Liver (tissue), 9 donors: ENCODE results near the gene CFAP206. TPM values are rescaled to one million over a fixed set of nuclear protein-coding genes. Genes with fewer than 3 reads are reported as not detected.

Source experiments
- DNase-seq: peaks from one replicate; pipeline ENCODE4 v3.0.0-alpha.2; 2017; ENCODE audit warnings: low spot score
- H3K27ac ChIP-seq, 2 donors: one replicate each; pipeline ENCODE4 v1.7.0; 2013; ENCODE audit warnings: inconsistent platforms in 2 of 2, low read length in 2 of 2, control low read depth in 1 of 2, low read depth in 1 of 2, mild to moderate bottlenecking in 1 of 2
- H3K27me3 ChIP-seq, 4 donors: one replicate each; pipeline versions ENCODE4 v1.6.1 to v1.7.0; 2013; ENCODE audit warnings: low read length in 3 of 4, inconsistent platforms in 1 of 4, mild to moderate bottlenecking in 1 of 4, moderate library complexity in 1 of 4; ENCODE audit not compliant: control insufficient read depth in 4 of 4, insufficient read depth in 4 of 4
- H3K36me3 ChIP-seq, 4 donors: one replicate each; pipeline versions ENCODE4 v1.6.1 to v1.7.0; 2013; ENCODE audit warnings: low read length in 3 of 4, mild to moderate bottlenecking in 3 of 4, low read depth in 1 of 4, moderate library complexity in 1 of 4; ENCODE audit not compliant: control insufficient read depth in 4 of 4, insufficient read depth in 3 of 4
- H3K4me1 ChIP-seq, 4 donors: one replicate each; pipeline versions ENCODE4 v1.6.1 to v1.7.0; 2013; ENCODE audit warnings: low read length in 3 of 4, mild to moderate bottlenecking in 3 of 4, moderate library complexity in 1 of 4; ENCODE audit not compliant: control insufficient read depth in 4 of 4, insufficient read depth in 4 of 4
- H3K4me3 ChIP-seq, 3 donors: one replicate each; pipeline versions ENCODE4 v1.6.1 to v1.7.0; 2013; ENCODE audit warnings: low read length in 3 of 3, control low read depth in 1 of 3, low read depth in 1 of 3, mild to moderate bottlenecking in 1 of 3
- H3K9ac ChIP-seq, 2 donors: one replicate each; pipeline ENCODE4 v1.7.0; 2013; ENCODE audit warnings: low read length in 2 of 2, mild to moderate bottlenecking in 2 of 2, moderate library complexity in 2 of 2, control low read depth in 1 of 2, low read depth in 1 of 2
- H3K9me3 ChIP-seq, 4 donors: one replicate each; pipeline versions ENCODE4 v1.6.1 to v1.7.0; 2013; ENCODE audit warnings: low read length in 3 of 4; ENCODE audit not compliant: control insufficient read depth in 4 of 4
- ATF3 ChIP-seq: IDR thresholded peaks from 2 replicates; pipeline ENCODE4 v1.6.1; 2016; ENCODE audit warnings: antibody characterized with exemption
- CTCF ChIP-seq: fragments of 150-350 bp; IDR thresholded peaks from 2 replicates; pipeline ENCODE4 v1.5.1; 2017; ENCODE audit warnings: improper control_type of control experiment, low read depth, low read length; ENCODE audit not compliant: missing input control
- EGR1 ChIP-seq, 2 donors: IDR thresholded peaks; 2 replicates each; pipeline ENCODE4 v1.6.1; 2016 to 2018; ENCODE audit warnings: antibody characterized with exemption in 2 of 2, low read depth in 2 of 2
- FOXA1 ChIP-seq: IDR thresholded peaks from 2 replicates; pipeline ENCODE4 v1.6.1; 2016; ENCODE audit warnings: antibody characterized with exemption
- FOXA2 ChIP-seq: IDR thresholded peaks from 2 replicates; pipeline ENCODE4 v1.6.1; 2016; ENCODE audit warnings: antibody characterized with exemption
- GABPA ChIP-seq, 2 donors: IDR thresholded peaks in 1 of 2; conservative IDR thresholded peaks in 1 of 2; 2 replicates each; pipeline ENCODE4 v1.6.1; 2016; ENCODE audit warnings: antibody characterized with exemption in 2 of 2, mild to moderate bottlenecking in 1 of 2, moderate library complexity in 1 of 2
- HNF4A ChIP-seq, 2 donors: conservative IDR thresholded peaks; 2 replicates each; pipeline ENCODE4 v1.6.1; 2016; ENCODE audit warnings: antibody characterized with exemption in 2 of 2, mild to moderate bottlenecking in 2 of 2
- HNF4G ChIP-seq: IDR thresholded peaks from 2 replicates; pipeline ENCODE4 v1.6.1; 2016; ENCODE audit warnings: antibody characterized with exemption
- MAX ChIP-seq: IDR thresholded peaks from 2 replicates; pipeline ENCODE4 v1.6.1; 2016; ENCODE audit warnings: antibody characterized with exemption
- NR2F2 ChIP-seq: IDR thresholded peaks from 2 replicates; pipeline ENCODE4 v1.6.1; 2016; ENCODE audit warnings: antibody characterized with exemption
- RAD21 ChIP-seq, 2 donors: IDR thresholded peaks; 2 replicates each; pipeline ENCODE4 v1.6.1; 2016; ENCODE audit warnings: antibody characterized with exemption in 2 of 2, mild to moderate bottlenecking in 2 of 2
- RXRA ChIP-seq, 2 donors: IDR thresholded peaks; 2 replicates each; pipeline ENCODE4 v1.6.1; 2017 to 2018; ENCODE audit warnings: antibody characterized with exemption in 2 of 2, mild to moderate bottlenecking in 1 of 2
- SP1 ChIP-seq: IDR thresholded peaks from 2 replicates; pipeline ENCODE4 v1.6.1; 2018; ENCODE audit warnings: antibody characterized with exemption, mild to moderate bottlenecking
- TAF1 ChIP-seq: conservative IDR thresholded peaks from 2 replicates; pipeline ENCODE4 v1.6.1; 2016; ENCODE audit warnings: antibody characterized with exemption, mild to moderate bottlenecking
- YY1 ChIP-seq: IDR thresholded peaks from 2 replicates; pipeline ENCODE4 v1.6.1; 2016; ENCODE audit warnings: antibody characterized with exemption, mild to moderate bottlenecking
- WGBS: extraction: QIAGEN DNeasy Blood & Tissue Kit; methylation state at CpG from one replicate; pipeline ENCODE4 v1.1.7; 2013; 5-methylcytosine and 5-hydroxymethylcytosine counted together
- polyA plus RNA-seq, 2 donors: library from polyadenylated mRNA; stranded (reverse) in 1 of 2; unstranded in 1 of 2; fragments of 200-250 nt in 1 of 2; fragments of >200 nt in 1 of 2; fragmentation: Nextera tagmentation in 1 of 2; extraction: Ambion mirVana in 1 of 2; gene quantifications; one replicate each; pipeline versions ENCODE4 v1.2.1 to v1.2.3, GENCODE V29; 2013 to 2015
- total RNA-seq, 2 donors: library from RNA; depleted of rRNA; stranded (reverse); fragments of >200 nt; gene quantifications; one replicate each; pipeline ENCODE4 v1.2.3, GENCODE V29; 2014
- donor health status: healthy.
- donor health status: healthy.
- donor health status: healthy.
- donor health status: healthy.
- donor health status: healthy.

CFAP206 gene
- total and polyA plus RNA-seq, 4 donors: 0.08 to 0.42 (median 0.11) TPM; not detected in 1

GRCh38 chr6:87419266-87419665, 11.5 kb downstream of the CFAP206 start:
- Histone ChIP-seq H3K9me3 (no peaks in the 10 kb centered on the region), H3K4me3 (no peak overlapping the region), H3K27ac (no peak overlapping the region), H3K9ac (no peak overlapping the region), H3K36me3 (no peaks in the 10 kb centered on the region), H3K27me3 (no peaks in the 10 kb centered on the region), H3K4me1 (no peaks in the 10 kb centered on the region)
- DNase-seq: no peak
- WGBS: 87% methylated on average over 2 of the region's 2 CpGs
- no peak for TF ChIP-seq EGR1 (IDR thresholded peaks at IDR 0.05; ENCODE audit: low read depth in 2 of 2)
- no peak for TF ChIP-seq RXRA (IDR thresholded peaks at IDR 0.05)
- no peak for TF ChIP-seq HNF4A (conservative IDR thresholded peaks at IDR 0.05)
- TF ChIP-seq MAX: no peak
- no peak for TF ChIP-seq FOXA2
- no peak for TF ChIP-seq YY1
- TF ChIP-seq GABPA (IDR thresholded peaks at IDR 0.05 in 1 of 2, conservative IDR thresholded peaks at IDR 0.05 in 1 of 2): no peak

- Histone ChIP-seq H3K4me3 (no peak overlapping the region), H3K4me1 (no peaks in the 10 kb centered on the region), H3K27ac (no peak overlapping the region), H3K9me3 (no peaks in the 10 kb centered on the region), H3K9ac (no peak overlapping the region), H3K27me3 (no peaks in the 10 kb centered on the region), H3K36me3 (no peaks in the 10 kb centered on the region)
- no peak for DNase-seq
- 92% methylated on average over 5 of the region's 5 CpGs for WGBS
- TF ChIP-seq TAF1: no peak
- TF ChIP-seq SP1: no peak
- TF ChIP-seq GABPA (IDR thresholded peaks at IDR 0.05 in 1 of 2, conservative IDR thresholded peaks at IDR 0.05 in 1 of 2): no peak
- TF ChIP-seq EGR1 (IDR thresholded peaks at IDR 0.05; ENCODE audit: low read depth in 2 of 2): no peak
- TF ChIP-seq NR2F2: no peak
- no peak for TF ChIP-seq RAD21 (IDR thresholded peaks at IDR 0.05)
- TF ChIP-seq ATF3: no peak
These were observed 12.6 kb downstream of the CFAP206 start for GRCh38 chr6:87420360-87420759.

- H3K27me3 ChIP-seq: no peaks in the 10 kb centered on the region
- DNase-seq: no peak
- no peaks in the 10 kb centered on the region for H3K4me1 ChIP-seq
- H3K27ac ChIP-seq: no peak overlapping the region
- no peaks in the 10 kb centered on the region for H3K36me3 ChIP-seq
- no peak overlapping the region for H3K4me3 ChIP-seq
- no peak for TF ChIP-seq CTCF
- no peak for TF ChIP-seq HNF4G
- TF ChIP-seq MAX: no peak
- no peak for TF ChIP-seq FOXA1
- no peak overlapping the region for H3K9ac ChIP-seq
- WGBS: 79% methylated on average over 2 of the region's 2 CpGs
- H3K9me3 ChIP-seq: no peaks in the 10 kb centered on the region
These were observed 13.8 kb downstream of the CFAP206 start for GRCh38 chr6:87421576-87421975.
